Adipocyte (in vitro differentiated cells): ENCODE measurements around the gene TIGAR.
A peak's percentile ranks its signal among the peaks of the same experiment; 100 is the strongest.

Experiments
- DNase-seq: peaks from one replicate; pipeline ENCODE4 v3.0.0-alpha.2; 2015; ENCODE audit warnings: low read depth
- H3K27me3 ChIP-seq: replicated peaks from 2 replicates; pipeline ENCODE4 v1.7.0; 2013; ENCODE audit warnings: mild to moderate bottlenecking, low read length, moderate library complexity; ENCODE audit not compliant: control insufficient read depth, insufficient read depth
- H3K36me3 ChIP-seq: 2 replicates; pipeline ENCODE4 v1.7.0; 2013; ENCODE audit warnings: low read length, mild to moderate bottlenecking, moderate library complexity; ENCODE audit not compliant: control insufficient read depth, insufficient read depth, severe bottlenecking
- H3K4me1 ChIP-seq: 2 replicates; pipeline ENCODE4 v1.7.0; 2013; ENCODE audit warnings: mild to moderate bottlenecking, low read length, moderate library complexity; ENCODE audit not compliant: control insufficient read depth, insufficient read depth
- H3K4me3 ChIP-seq: 2 replicates; pipeline ENCODE4 v1.7.0; 2013; ENCODE audit warnings: mild to moderate bottlenecking, low read length, moderate library complexity
- H3K9ac ChIP-seq: 2 replicates; pipeline ENCODE4 v1.7.0; 2013; ENCODE audit warnings: mild to moderate bottlenecking, low read length, moderate library complexity
- H3K9me3 ChIP-seq: 2 replicates; pipeline ENCODE4 v1.7.0; 2013; ENCODE audit warnings: mild to moderate bottlenecking, low read length, moderate library complexity; ENCODE audit not compliant: control insufficient read depth

Gene TIGAR

GRCh38 chr12:4293966-4294505 is 27.0 kb upstream of the TIGAR start:
- DNase-seq: no peak
- peaks cover 74% of the 10 kb centered on the region for H3K36me3 ChIP-seq
- H3K27me3 ChIP-seq: peaks cover 3% of the 10 kb centered on the region
- no peak overlapping the region for H3K9ac ChIP-seq
- no peaks in the 10 kb centered on the region for H3K4me1 ChIP-seq
- no peaks in the 10 kb centered on the region for H3K9me3 ChIP-seq
- H3K4me3 ChIP-seq: no peak overlapping the region

- H3K9me3 ChIP-seq: no peaks in the 10 kb centered on the region
- H3K4me3 ChIP-seq: no peak overlapping the region
- H3K27me3 ChIP-seq: no peaks in the 10 kb centered on the region
- DNase-seq: no peak
- no peaks in the 10 kb centered on the region for H3K4me1 ChIP-seq
- H3K36me3 ChIP-seq: peaks cover 70% of the 10 kb centered on the region
- no peak overlapping the region for H3K9ac ChIP-seq
Measured at GRCh38 chr12:4296751-4297150, 24.3 kb upstream of the TIGAR start.

- H3K4me1 ChIP-seq: no peaks in the 10 kb centered on the region
- peaks cover 71% of the 10 kb centered on the region for H3K36me3 ChIP-seq
- no peak overlapping the region for H3K9ac ChIP-seq
- H3K27me3 ChIP-seq: no peaks in the 10 kb centered on the region
- no peak overlapping the region for H3K4me3 ChIP-seq
- DNase-seq: no peak
- no peaks in the 10 kb centered on the region for H3K9me3 ChIP-seq
Measured at GRCh38 chr12:4297617-4298016, 23.4 kb upstream of the TIGAR start.

- H3K36me3 ChIP-seq: peaks cover 63% of the 10 kb centered on the region
Measured at GRCh38 chr12:4300883-4301282, 20.1 kb upstream of the TIGAR start.

GRCh38 chr12:4301932-4302501 is 19.0 kb upstream of the TIGAR start:
- peaks cover 51% of the 10 kb centered on the region for H3K36me3 ChIP-seq

More at GRCh38 chr12:4300883-4301282, 20.1 kb upstream of the TIGAR start:
- H3K9me3 ChIP-seq: no peaks in the 10 kb centered on the region
- no peak for DNase-seq
- no peaks in the 10 kb centered on the region for H3K27me3 ChIP-seq
- H3K4me3 ChIP-seq: no peak overlapping the region
- no peak overlapping the region for H3K9ac ChIP-seq
- H3K4me1 ChIP-seq: no peaks in the 10 kb centered on the region

GRCh38 chr12:4302881-4303280 is 18.1 kb upstream of the TIGAR start:
- peaks cover 47% of the 10 kb centered on the region for H3K36me3 ChIP-seq

More at GRCh38 chr12:4301932-4302501, 19.0 kb upstream of the TIGAR start:
- Histone ChIP-seq H3K27me3 (no peaks in the 10 kb centered on the region), H3K4me3 (no peak overlapping the region), H3K9ac (no peak overlapping the region), H3K9me3 (no peaks in the 10 kb centered on the region), H3K4me1 (no peaks in the 10 kb centered on the region)
- no peak for DNase-seq

GRCh38 chr12:4303750-4304149 is 17.3 kb upstream of the TIGAR start:
- Histone ChIP-seq H3K4me3 (no peak overlapping the region), H3K36me3 (peaks cover 41% of the 10 kb centered on the region), H3K4me1 (peaks cover 4% of the 10 kb centered on the region), H3K9me3 (no peaks in the 10 kb centered on the region), H3K9ac (no peak overlapping the region), H3K27me3 (no peaks in the 10 kb centered on the region)
- no peak for DNase-seq

More at GRCh38 chr12:4302881-4303280, 18.1 kb upstream of the TIGAR start:
- Histone ChIP-seq H3K27me3 (no peaks in the 10 kb centered on the region), H3K4me3 (no peak overlapping the region), H3K9ac (no peak overlapping the region), H3K4me1 (peaks cover under 1% of the 10 kb centered on the region), H3K9me3 (no peaks in the 10 kb centered on the region)
- DNase-seq: no peak

- no peak overlapping the region for H3K9ac ChIP-seq
- H3K36me3 ChIP-seq: peaks cover 8% of the 10 kb centered on the region
- H3K4me1 ChIP-seq: peaks cover 8% of the 10 kb centered on the region
- no peaks in the 10 kb centered on the region for H3K9me3 ChIP-seq
- no peak overlapping the region for H3K4me3 ChIP-seq
- peak; percentile 85 for DNase-seq
- peaks cover 5% of the 10 kb centered on the region for H3K27me3 ChIP-seq
Measured at GRCh38 chr12:4307593-4308333, 13.2 kb upstream of the TIGAR start.

GRCh38 chr12:4308334-4308950 is 12.6 kb upstream of the TIGAR start:
- Histone ChIP-seq H3K9ac (no peak overlapping the region), H3K4me1 (peaks cover 8% of the 10 kb centered on the region), H3K4me3 (no peak overlapping the region), H3K27me3 (peaks cover 5% of the 10 kb centered on the region), H3K9me3 (no peaks in the 10 kb centered on the region), H3K36me3 (peaks cover 8% of the 10 kb centered on the region)
- DNase-seq: no peak

GRCh38 chr12:4311776-4312175 is 9.2 kb upstream of the TIGAR start:
- no peaks in the 10 kb centered on the region for H3K36me3 ChIP-seq
- peaks cover 8% of the 10 kb centered on the region for H3K4me1 ChIP-seq
- peaks cover 5% of the 10 kb centered on the region for H3K27me3 ChIP-seq
- H3K9me3 ChIP-seq: no peaks in the 10 kb centered on the region
- H3K9ac ChIP-seq: no peak overlapping the region
- no peak for DNase-seq
- H3K4me3 ChIP-seq: no peak overlapping the region

- H3K9me3 ChIP-seq: no peaks in the 10 kb centered on the region
- no peaks in the 10 kb centered on the region for H3K36me3 ChIP-seq
- DNase-seq: no peak
- H3K4me3 ChIP-seq: no peak overlapping the region
- peaks cover 5% of the 10 kb centered on the region for H3K27me3 ChIP-seq
- peaks cover 8% of the 10 kb centered on the region for H3K4me1 ChIP-seq
- no peak overlapping the region for H3K9ac ChIP-seq
Measured at GRCh38 chr12:4312251-4312650, 8.8 kb upstream of the TIGAR start.
